22Rv1 (cell line): ENCODE measurements around the gene ALOX15B.

ENCODE experiments used
- ZFX ChIP-seq: fragments of 450-650 bp; IDR thresholded peaks from 2 replicates; pipeline ENCODE4 v1.6.1; 2017; ENCODE audit warnings: antibody characterized with exemption, borderline replicate concordance
- TF ChIP-seq, protein P1 (sequence below): fragments of 450-650 bp; IDR thresholded peaks from 2 replicates; pipeline ENCODE4 v1.5.1; 2017; ENCODE audit warnings: mild to moderate bottlenecking

DNA sequence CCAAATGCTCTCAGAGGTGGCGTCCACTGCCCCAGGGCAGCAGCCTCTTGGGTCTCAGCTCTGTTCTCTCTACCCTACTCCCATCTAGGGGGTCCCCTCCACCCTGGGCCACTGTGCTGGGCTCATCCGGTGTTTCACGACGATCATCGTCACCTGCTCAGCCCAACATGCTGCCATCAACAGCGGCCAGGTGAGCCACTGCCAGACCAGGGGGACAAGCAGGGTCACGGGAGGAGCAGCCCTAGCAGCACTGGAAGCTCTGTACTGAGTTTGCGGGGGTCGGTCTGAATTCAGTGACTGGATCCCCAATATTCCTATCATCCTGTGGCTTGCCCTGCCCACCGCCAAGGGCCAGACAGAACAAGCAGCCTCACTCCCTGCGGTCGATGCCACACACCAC is 32.6 kb downstream of the ALOX15B start:
- TF ChIP-seq, protein P1, sequence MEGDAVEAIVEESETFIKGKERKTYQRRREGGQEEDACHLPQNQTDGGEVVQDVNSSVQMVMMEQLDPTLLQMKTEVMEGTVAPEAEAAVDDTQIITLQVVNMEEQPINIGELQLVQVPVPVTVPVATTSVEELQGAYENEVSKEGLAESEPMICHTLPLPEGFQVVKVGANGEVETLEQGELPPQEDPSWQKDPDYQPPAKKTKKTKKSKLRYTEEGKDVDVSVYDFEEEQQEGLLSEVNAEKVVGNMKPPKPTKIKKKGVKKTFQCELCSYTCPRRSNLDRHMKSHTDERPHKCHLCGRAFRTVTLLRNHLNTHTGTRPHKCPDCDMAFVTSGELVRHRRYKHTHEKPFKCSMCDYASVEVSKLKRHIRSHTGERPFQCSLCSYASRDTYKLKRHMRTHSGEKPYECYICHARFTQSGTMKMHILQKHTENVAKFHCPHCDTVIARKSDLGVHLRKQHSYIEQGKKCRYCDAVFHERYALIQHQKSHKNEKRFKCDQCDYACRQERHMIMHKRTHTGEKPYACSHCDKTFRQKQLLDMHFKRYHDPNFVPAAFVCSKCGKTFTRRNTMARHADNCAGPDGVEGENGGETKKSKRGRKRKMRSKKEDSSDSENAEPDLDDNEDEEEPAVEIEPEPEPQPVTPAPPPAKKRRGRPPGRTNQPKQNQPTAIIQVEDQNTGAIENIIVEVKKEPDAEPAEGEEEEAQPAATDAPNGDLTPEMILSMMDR: no peak
- no peak for TF ChIP-seq ZFX
